Measurements from ENCODE around the gene AHDC1. TPM values are rescaled to one million over a fixed set of nuclear protein-coding genes. Genes with fewer than 3 reads are reported as not detected.

Gene AHDC1
- total RNA-seq, 2 donors from 2014 or later = 8.4 to 9.3 TPM

GRCh38 chr1:27585684-27586083, 18.3 kb downstream of the AHDC1 start:
- Mint-ChIP-seq H3K9me3 (no peaks in the 10 kb centered on the region), H3K36me3 (ENCODE audit: insufficient read depth in 2 of 2) (no peaks in the 10 kb centered on the region), H3K27ac (no peak overlapping the region), H3K27me3 (ENCODE audit: low read depth) (no peaks in the 10 kb centered on the region), H3K4me1 (ENCODE audit: low read depth) (no peaks in the 10 kb centered on the region), H3K4me3 (no peak overlapping the region)
- ATAC-seq (replicated peaks in 1 of 2) (no peak), DNase-seq (no peak)

- no peaks in the 10 kb centered on the region for H3K27me3 Mint-ChIP-seq (ENCODE audit: low read depth)
- H3K27ac Mint-ChIP-seq = no peak overlapping the region
- H3K4me1 Mint-ChIP-seq (ENCODE audit: low read depth) = peaks cover 4% of the 10 kb centered on the region
- no peaks in the 10 kb centered on the region for H3K36me3 Mint-ChIP-seq (ENCODE audit: insufficient read depth in 2 of 2)
- H3K4me3 Mint-ChIP-seq = no peak overlapping the region
- ATAC-seq (replicated peaks in 1 of 2) (no peak), DNase-seq (no peak)
- no peaks in the 10 kb centered on the region for H3K9me3 Mint-ChIP-seq
These were observed 19.5 kb downstream of the AHDC1 start for GRCh38 chr1:27584453-27584852.

GRCh38 chr1:27583479-27583878, 20.5 kb downstream of the AHDC1 start:
- Mint-ChIP-seq H3K27me3 (ENCODE audit: low read depth) (no peaks in the 10 kb centered on the region), H3K9me3 (no peaks in the 10 kb centered on the region), H3K4me1 (ENCODE audit: low read depth) (peaks cover 10% of the 10 kb centered on the region), H3K27ac (no peak overlapping the region), H3K36me3 (ENCODE audit: insufficient read depth in 2 of 2) (no peaks in the 10 kb centered on the region), H3K4me3 (no peak overlapping the region)
- no peak for ATAC-seq (replicated peaks in 1 of 2)
- DNase-seq = no peak

- Mint-ChIP-seq H3K36me3 (ENCODE audit: insufficient read depth in 2 of 2) (no peaks in the 10 kb centered on the region), H3K9me3 (no peaks in the 10 kb centered on the region), H3K4me1 (ENCODE audit: low read depth) (peaks cover 10% of the 10 kb centered on the region), H3K27me3 (ENCODE audit: low read depth) (no peaks in the 10 kb centered on the region), H3K27ac (no peak overlapping the region), H3K4me3 (no peak overlapping the region)
- no peak for ATAC-seq (replicated peaks in 1 of 2)
- DNase-seq = no peak
These were observed 22.1 kb downstream of the AHDC1 start for GRCh38 chr1:27581823-27582243.

GRCh38 chr1:27577504-27578188, 26.3 kb downstream of the AHDC1 start:
- DNase-seq (no peak), ATAC-seq (replicated peaks in 1 of 2) (no peak)
- Mint-ChIP-seq H3K27ac (no peak overlapping the region), H3K4me1 (ENCODE audit: low read depth) (peaks cover 17% of the 10 kb centered on the region), H3K36me3 (ENCODE audit: insufficient read depth in 2 of 2) (no peaks in the 10 kb centered on the region), H3K27me3 (ENCODE audit: low read depth) (no peaks in the 10 kb centered on the region), H3K9me3 (no peaks in the 10 kb centered on the region), H3K4me3 (no peak overlapping the region)

- no peak overlapping the region for H3K27ac Mint-ChIP-seq
- ATAC-seq (replicated peaks in 1 of 2) (no peak), DNase-seq (no peak)
- H3K9me3 Mint-ChIP-seq = no peaks in the 10 kb centered on the region
- H3K27me3 Mint-ChIP-seq (ENCODE audit: low read depth) = no peaks in the 10 kb centered on the region
- H3K4me1 Mint-ChIP-seq (ENCODE audit: low read depth) = peaks cover 17% of the 10 kb centered on the region
- H3K36me3 Mint-ChIP-seq (ENCODE audit: insufficient read depth in 2 of 2) = no peaks in the 10 kb centered on the region
- H3K4me3 Mint-ChIP-seq = no peak overlapping the region
These were observed 27.1 kb downstream of the AHDC1 start for GRCh38 chr1:27576806-27577227.

- Mint-ChIP-seq H3K4me3 (peak overlapping the region; percentile 29 to 39), H3K9me3 (no peaks in the 10 kb centered on the region), H3K27me3 (ENCODE audit: low read depth) (no peaks in the 10 kb centered on the region), H3K4me1 (ENCODE audit: low read depth) (peaks cover 17% of the 10 kb centered on the region), H3K27ac (no peak overlapping the region), H3K36me3 (ENCODE audit: insufficient read depth in 2 of 2) (no peaks in the 10 kb centered on the region)
- ATAC-seq (replicated peaks in 1 of 2) (peak; percentile 23 to 29), DNase-seq (no peak)
These were observed 28.1 kb downstream of the AHDC1 start for GRCh38 chr1:27575840-27576331.

- H3K27ac Mint-ChIP-seq = no peak overlapping the region
- H3K4me1 Mint-ChIP-seq (ENCODE audit: low read depth) = peaks cover 17% of the 10 kb centered on the region
- no peaks in the 10 kb centered on the region for H3K36me3 Mint-ChIP-seq (ENCODE audit: insufficient read depth in 2 of 2)
- peak; percentile 27 to 29 for ATAC-seq (replicated peaks in 1 of 2)
- no peaks in the 10 kb centered on the region for H3K27me3 Mint-ChIP-seq (ENCODE audit: low read depth)
- no peak for DNase-seq
- no peak overlapping the region for H3K4me3 Mint-ChIP-seq
- no peaks in the 10 kb centered on the region for H3K9me3 Mint-ChIP-seq
These were observed 28.8 kb downstream of the AHDC1 start for GRCh38 chr1:27574871-27575831.

GRCh38 chr1:27574001-27574781, 29.8 kb downstream of the AHDC1 start:
- H3K4me3 Mint-ChIP-seq = peak overlapping the region; percentile 20 to 46

GRCh38 chr1:27572679-27573426, 31.1 kb downstream of the AHDC1 start:
- Mint-ChIP-seq H3K36me3 (ENCODE audit: insufficient read depth in 2 of 2) (no peaks in the 10 kb centered on the region), H3K27me3 (ENCODE audit: low read depth) (no peaks in the 10 kb centered on the region), H3K9me3 (no peaks in the 10 kb centered on the region), H3K4me3 (no peak overlapping the region), H3K4me1 (ENCODE audit: low read depth) (peaks cover 20% of the 10 kb centered on the region), H3K27ac (no peak overlapping the region)
- no peak for ATAC-seq (replicated peaks in 1 of 2)
- no peak for DNase-seq

More at GRCh38 chr1:27574001-27574781, 29.8 kb downstream of the AHDC1 start:
- Mint-ChIP-seq H3K27me3 (ENCODE audit: low read depth) (no peaks in the 10 kb centered on the region), H3K9me3 (no peaks in the 10 kb centered on the region), H3K36me3 (ENCODE audit: insufficient read depth in 2 of 2) (no peaks in the 10 kb centered on the region), H3K4me1 (ENCODE audit: low read depth) (peaks cover 11% of the 10 kb centered on the region), H3K27ac (no peak overlapping the region)
- DNase-seq (no peak), ATAC-seq (replicated peaks in 1 of 2) (no peak)

GRCh38 chr1:27572019-27572678, 31.8 kb downstream of the AHDC1 start:
- H3K4me1 Mint-ChIP-seq (ENCODE audit: low read depth) = peaks cover 20% of the 10 kb centered on the region
- H3K4me3 Mint-ChIP-seq = no peak overlapping the region
- H3K36me3 Mint-ChIP-seq (ENCODE audit: insufficient read depth in 2 of 2) = no peaks in the 10 kb centered on the region
- no peaks in the 10 kb centered on the region for H3K9me3 Mint-ChIP-seq
- no peaks in the 10 kb centered on the region for H3K27me3 Mint-ChIP-seq (ENCODE audit: low read depth)
- no peak overlapping the region for H3K27ac Mint-ChIP-seq
- DNase-seq = no peak
- ATAC-seq (replicated peaks in 1 of 2) = no peak

Data from activated T-cell treated with anti-CD3 and anti-CD28 coated beads, Interleukin-2, amount 50 U/mL, for 72 hours (primary cell).